Motor neuron (in vitro differentiated cells): Measurements from ENCODE around the gene KISS1R. TPM values are rescaled to one million over a fixed set of nuclear protein-coding genes. Genes with fewer than 3 reads are reported as not detected.
"Not testable (repeated sequence)": the region's sequence is repeated elsewhere in the genome, so short reads cannot be mapped to it uniquely, and the experiment has no call there.

Experiments used
- ATAC-seq, 8 experiments: fragments of 200-7000 bp; cut with Tn5 transposase; replicated peaks in 6 of 8; 2 replicates each; pipeline ENCODE4 v1.8.0; 2021; ENCODE audit warnings: mild to moderate bottlenecking in 8 of 8, moderate library complexity in 8 of 8
- H3K27ac ChIP-seq, 2 donors: fragments of 250-450 bp; sonication (Bioruptor Pico); 2 replicates each; pipeline ENCODE4 v1.9.0; 2021; ENCODE audit warnings: antibody characterized with exemption in 2 of 2, mild to moderate bottlenecking in 2 of 2, moderate library complexity in 1 of 2
- H3K4me1 ChIP-seq, 2 donors: fragments of 250-450 bp; sonication (Bioruptor Pico); replicated peaks in 1 of 2; 2 replicates each; pipeline ENCODE4 v1.6.1; 2021; ENCODE audit warnings: antibody characterized with exemption in 2 of 2, mild to moderate bottlenecking in 2 of 2, moderate library complexity in 1 of 2
- H3K4me3 ChIP-seq, 5 donors: fragments of 250-450 bp; sonication (Bioruptor Pico); 2 replicates each; pipeline ENCODE4 v1.9.0; 2021; ENCODE audit warnings: antibody characterized with exemption in 5 of 5, mild to moderate bottlenecking in 5 of 5, moderate library complexity in 4 of 5
- WGBS, 10 experiments: fragments of 450-650 bp; shearing (Covaris generic); methylation state at CpG; one replicate each; pipeline ENCODE4 v1.0.0; 2022; 5-methylcytosine and 5-hydroxymethylcytosine counted together
- in situ Hi-C, 9 experiments: fragments of 400-800 bp; cut with MboI; loops; one replicate each; pipeline ENCODE4 v1.15.0; 2021; ENCODE audit warnings: low sequenced_read_pairs in 9 of 9, low pct_unique_long_range_greater_than_20kb in 2 of 9; ENCODE audit not compliant: unreplicated experiment in 9 of 9
- total RNA-seq, 8 experiments: library from RNA; unstranded; fragments of 300-600 nt; gene quantifications; 2 replicates each; pipeline versions ENCODE4 v1.2.3 to v1.2.4, GENCODE V29; 2022

KISS1R gene
- total RNA-seq, 8 experiments from 2014 or later: 0.24 to 2.1 (median 0.64) TPM; not detected in 1

DNA sequence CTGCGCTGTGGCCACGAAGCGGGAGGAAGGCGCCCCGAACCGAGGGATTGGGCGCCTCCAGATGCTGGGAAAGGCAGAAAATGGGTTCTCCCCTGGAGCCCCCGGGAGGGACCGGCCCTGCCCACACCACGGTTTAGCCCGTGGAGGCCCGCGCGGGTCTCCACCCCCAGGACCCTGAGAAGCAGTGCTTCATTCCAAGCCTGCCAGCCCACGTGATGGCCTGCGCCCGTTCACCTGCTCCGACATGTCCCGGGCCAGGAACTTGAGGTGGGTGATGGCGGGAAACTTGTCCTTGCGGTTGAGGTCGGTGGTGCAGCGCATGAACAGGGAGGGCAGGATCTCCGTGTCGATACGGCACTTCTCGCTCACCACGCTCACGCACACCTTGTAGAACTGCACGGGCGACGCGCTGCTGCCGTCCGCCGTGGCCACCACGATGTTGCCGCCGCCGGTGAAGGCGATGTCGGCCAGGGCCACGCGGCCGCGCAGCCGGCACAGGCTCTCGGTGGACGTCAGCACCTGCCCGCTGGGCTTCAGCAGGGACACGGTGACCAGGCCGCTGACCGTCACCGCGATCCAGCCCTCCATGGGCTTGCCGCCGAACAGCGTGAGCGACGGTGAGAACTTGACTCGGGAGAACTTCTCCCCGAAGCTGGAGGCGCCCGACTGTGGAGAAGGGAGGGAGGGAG, 31.5 kb upstream of the KISS1R start:
- Histone ChIP-seq H3K27ac (no peak overlapping the region), H3K4me1 (peaks cover 0 to 3% of the 10 kb centered on the region in 2 donors), H3K4me3 (no peak overlapping the region)
- in situ Hi-C loops: no loop called here
- 96 to 100% (median 97%) methylated on average over 1 to 54 of the region's 64 CpGs; no CpG with 5 or more reads in 5 of the 10 experiments for WGBS, 10 experiments
- no peak for ATAC-seq

DNA sequence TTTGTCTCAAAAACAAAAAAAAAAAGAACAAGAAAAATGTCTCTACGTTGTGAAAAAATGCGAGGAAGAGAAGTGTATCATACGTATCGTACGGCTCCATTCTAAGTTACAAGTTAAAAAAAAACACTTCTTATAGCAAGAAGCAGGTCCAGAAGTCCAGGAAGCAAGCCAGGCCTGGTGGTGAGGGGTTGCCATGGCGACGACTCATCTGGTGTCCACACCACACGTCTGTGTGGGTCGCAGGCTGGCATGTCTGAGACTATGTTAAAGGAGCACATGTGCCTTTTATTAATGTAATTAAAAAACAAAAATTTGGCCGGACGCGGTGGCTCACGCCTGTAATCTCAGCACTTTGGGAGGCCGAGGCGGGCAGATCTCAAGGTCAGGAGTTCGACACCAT, 30.1 kb upstream of the KISS1R start:
- H3K4me1 ChIP-seq: peaks cover 0 to 3% of the 10 kb centered on the region in 2 donors
- no peak overlapping the region for H3K27ac ChIP-seq
- in situ Hi-C loops: no loop called here
- no peak overlapping the region for H3K4me3 ChIP-seq
- peak in 3 of 8 experiments; percentile 43 to 63 (median 51) for ATAC-seq
- WGBS, 10 experiments: 40 to 100% (median 80%) methylated on average over 1 to 16 of the region's 16 CpGs; no CpG with 5 or more reads in 1 of the 10 experiments

DNA sequence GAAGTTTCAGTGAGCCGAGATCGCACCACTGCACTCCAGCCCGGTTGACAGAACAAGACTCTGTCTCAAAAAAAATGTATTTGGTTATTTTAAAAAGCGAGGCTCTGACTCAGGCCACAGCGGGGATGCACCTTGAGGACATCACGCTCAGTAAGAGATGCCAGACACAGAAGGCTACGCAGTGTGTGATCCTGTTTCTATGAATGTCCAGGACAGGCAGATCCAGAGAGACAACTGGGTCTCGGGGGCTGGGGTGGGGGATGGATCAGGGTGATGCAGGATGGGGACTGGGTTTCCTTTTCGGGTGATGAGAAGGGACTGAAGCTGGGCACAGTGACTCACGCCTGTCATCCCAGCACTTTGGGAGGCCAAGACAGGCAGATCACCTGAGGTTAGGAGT, 29.5 kb upstream of the KISS1R start:
- ATAC-seq: no peak
- H3K4me3 ChIP-seq: no peak overlapping the region
- WGBS, 10 experiments: 80 to 86% (median 80%) methylated on average over 1 to 2 of the region's 10 CpGs; no CpG with 5 or more reads in 6 of the 10 experiments
- in situ Hi-C loops: no loop called here
- no peak overlapping the region for H3K27ac ChIP-seq
- H3K4me1 ChIP-seq: peaks cover 0 to 3% of the 10 kb centered on the region in 2 donors

DNA sequence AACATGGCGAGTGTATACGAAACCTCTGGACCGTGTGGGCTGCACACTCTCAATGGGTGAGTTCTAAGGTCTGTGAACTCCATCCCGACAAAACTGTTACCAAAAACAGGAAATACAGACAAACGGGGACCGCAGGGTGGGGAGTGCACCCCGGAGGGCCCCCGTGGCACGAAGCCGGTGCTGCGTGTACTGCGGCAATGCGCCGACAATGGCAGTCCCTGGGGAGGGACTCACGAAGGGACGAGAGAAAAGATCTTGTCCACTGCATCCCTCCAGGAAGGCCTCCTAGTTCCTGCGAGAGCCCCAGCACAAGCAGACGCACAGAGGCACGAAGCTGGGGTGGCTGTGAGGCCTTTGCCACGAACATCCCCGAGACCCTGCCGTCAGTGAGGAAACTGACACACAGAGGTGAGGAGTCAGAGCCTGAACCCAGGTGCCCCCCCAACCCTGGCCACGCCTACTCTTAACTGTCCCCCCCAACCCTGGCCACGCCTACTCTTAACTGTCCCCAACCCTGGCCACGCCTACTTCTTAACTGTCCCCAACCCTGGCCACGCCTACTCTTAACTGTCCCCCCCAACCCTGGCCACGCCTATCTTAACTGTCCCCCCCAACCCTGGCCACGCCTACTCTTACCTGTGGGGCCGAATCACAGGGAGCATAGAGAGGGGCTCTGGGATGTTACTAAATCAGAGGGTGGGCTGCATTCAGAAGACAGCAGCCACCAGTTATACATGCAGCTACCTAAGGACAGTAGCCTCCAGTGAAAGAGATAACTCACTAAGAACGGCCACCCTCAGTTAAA, 28.4 kb upstream of the KISS1R start:
- WGBS, 10 experiments: 92 to 98% (median 94%) methylated on average over 9 to 18 of the region's 30 CpGs; no CpG with 5 or more reads in 5 of the 10 experiments
- ATAC-seq: no peak
- Histone ChIP-seq H3K27ac (no peak overlapping the region), H3K4me3 (no peak overlapping the region), H3K4me1 (peaks cover 0 to 3% of the 10 kb centered on the region in 2 donors)
- in situ Hi-C loops: no loop called here

DNA sequence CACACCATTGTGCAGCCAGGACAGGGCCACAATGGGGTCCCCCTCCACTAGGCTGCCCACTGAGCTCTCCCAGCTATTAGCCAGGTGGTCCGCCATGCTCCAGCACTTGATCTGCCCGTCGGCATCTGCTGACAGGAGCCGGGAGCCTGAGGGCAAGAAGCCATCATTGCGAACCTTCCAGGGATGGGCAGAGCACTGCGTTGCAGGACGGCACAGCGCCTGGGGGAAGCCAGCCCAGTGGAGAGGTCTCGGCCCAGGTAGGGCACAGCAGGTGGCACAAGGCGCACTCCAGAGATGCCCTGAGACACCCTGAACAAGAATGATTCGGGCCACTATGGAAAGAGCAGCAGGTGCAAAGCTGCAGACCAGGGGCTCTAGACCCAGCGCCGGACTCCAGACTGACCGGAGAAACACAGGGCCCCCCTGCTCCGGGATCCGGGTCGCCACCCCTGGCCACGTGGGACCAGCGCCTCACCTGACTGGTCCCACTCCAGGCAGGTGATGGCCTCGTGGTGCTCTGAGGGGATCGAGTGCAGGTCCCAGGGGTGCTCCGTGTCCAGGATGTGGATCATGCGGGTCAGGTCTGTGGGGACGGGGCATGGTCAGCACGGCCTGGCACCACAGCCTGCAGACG, 27.4 kb upstream of the KISS1R start:
- in situ Hi-C loops: no loop called here
- H3K4me1 ChIP-seq: peaks cover 0 to 3% of the 10 kb centered on the region in 2 donors
- no peak overlapping the region for H3K27ac ChIP-seq
- ATAC-seq: no peak
- WGBS, 10 experiments: 89 to 97% (median 90%) methylated on average over 2 to 8 of the region's 26 CpGs; no CpG with 5 or more reads in 5 of the 10 experiments
- H3K4me3 ChIP-seq: no peak overlapping the region

DNA sequence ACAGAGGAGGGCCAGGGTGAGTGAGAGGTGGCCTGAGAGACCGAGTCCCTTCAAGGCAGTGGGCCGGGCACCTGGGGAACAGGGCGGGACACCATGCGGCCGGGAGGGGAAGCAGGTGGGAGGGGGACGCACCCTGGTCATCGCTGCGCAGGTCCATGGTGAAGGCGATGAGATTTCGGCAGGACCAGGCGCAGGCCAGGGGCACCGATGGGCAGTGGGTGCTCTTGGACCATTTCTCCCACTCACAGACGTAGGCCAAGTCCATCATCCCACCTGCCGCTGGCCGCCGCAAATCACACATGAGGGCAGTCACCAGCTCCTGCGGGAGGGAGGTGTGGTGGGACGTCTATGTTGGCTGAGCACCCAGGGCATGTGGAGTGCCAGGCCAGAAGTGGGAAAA, 26.3 kb upstream of the KISS1R start:
- WGBS, 10 experiments: no CpG with 5 or more reads among the region's 18 CpGs
- H3K27ac ChIP-seq: no peak overlapping the region

DNA sequence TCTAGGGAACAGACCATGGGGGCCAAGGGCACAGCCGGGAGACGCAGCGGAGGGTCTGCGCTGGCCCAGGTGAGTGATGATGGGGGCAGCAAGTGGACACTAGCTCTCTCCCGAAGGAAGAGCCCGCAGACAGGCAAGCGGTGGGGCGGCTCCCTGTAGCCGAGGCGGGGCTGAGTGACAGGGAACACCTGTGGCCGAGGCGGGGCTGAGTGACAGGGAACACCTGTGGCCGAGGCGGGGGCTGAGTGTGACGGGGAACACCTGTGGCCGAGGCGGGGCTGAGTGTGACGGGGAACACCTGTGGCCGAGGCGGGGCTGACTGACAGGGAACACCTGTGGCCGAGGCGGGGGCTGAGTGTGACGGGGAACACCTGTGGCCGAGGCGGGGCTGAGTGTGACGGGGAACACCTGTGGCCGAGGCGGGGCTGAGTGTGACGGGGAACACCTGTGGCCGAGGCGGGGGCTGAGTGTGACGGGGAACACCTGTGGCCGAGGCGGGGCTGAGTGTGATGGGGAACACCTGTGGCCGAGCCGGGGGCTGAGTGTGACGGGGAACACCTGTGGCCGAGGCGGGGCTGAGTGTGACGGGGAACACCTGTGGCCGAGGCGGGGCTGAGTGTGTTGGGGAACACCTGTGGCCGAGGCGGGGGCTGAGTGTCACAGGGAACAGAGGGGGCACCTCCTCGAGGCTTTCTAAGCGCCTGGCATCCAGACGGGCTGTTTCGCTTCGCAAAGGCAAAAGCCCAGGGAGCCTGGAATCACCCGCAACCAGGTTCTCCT, 25.5 kb upstream of the KISS1R start:
- ATAC-seq, in situ Hi-C loops: not testable (repeated sequence)
- no CpG with 5 or more reads among the region's 50 CpGs for WGBS, 10 experiments

More for the DNA sequence above, 26.3 kb upstream of the KISS1R start:
- in situ Hi-C loops: no loop called here
- H3K4me3 ChIP-seq: no peak overlapping the region
- H3K4me1 ChIP-seq: peaks cover 0 to 3% of the 10 kb centered on the region in 2 donors
- ATAC-seq: no peak

DNA sequence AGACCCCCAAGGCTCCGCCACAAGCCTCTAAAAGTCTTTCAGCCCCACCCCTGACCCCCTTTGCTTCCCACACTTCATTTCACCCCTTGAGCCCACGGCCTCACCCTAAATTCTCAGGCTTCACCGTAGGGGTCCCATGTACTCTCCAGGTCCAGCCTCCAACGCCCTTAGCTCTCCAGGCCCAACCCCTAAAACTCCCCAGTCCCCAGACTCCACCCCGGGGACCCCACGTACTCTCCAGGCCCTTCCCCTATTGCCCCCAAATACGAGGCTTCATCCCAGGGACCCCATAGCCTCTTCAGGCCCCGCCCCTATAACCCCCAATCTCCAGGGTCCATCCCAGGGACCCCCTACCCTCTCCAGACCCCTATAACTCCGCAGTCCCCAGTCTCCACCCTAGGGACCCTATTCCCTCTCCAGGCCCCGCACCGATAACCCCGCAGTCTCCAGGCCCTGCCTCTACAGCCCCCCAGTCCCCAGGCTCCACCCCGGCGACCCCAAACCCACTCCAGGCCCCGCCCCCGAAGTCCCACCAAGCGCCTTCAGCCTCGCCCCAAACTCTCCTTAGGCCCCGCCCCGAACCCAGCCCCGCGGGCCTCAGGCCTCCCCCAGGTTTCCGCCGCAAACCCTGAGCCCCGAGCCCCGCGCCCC, 24.8 kb upstream of the KISS1R start:
- Histone ChIP-seq H3K4me3 (peak overlapping the region; percentile 96 to 100 (median 99)), H3K4me1 (no peaks in the 10 kb centered on the region), H3K27ac (peak overlapping the region; percentile 98 to 99)
- peak in 2 of 8 experiments; percentile 9 to 44 for ATAC-seq
- in situ Hi-C loops: no loop called here
- WGBS, 10 experiments: no CpG with 5 or more reads among the region's 27 CpGs

More for the DNA sequence above, 25.5 kb upstream of the KISS1R start:
- H3K4me3 ChIP-seq: peak overlapping the region; percentile 96 to 100 (median 99)
- not testable (repeated sequence) for H3K4me1 ChIP-seq, H3K27ac ChIP-seq

DNA sequence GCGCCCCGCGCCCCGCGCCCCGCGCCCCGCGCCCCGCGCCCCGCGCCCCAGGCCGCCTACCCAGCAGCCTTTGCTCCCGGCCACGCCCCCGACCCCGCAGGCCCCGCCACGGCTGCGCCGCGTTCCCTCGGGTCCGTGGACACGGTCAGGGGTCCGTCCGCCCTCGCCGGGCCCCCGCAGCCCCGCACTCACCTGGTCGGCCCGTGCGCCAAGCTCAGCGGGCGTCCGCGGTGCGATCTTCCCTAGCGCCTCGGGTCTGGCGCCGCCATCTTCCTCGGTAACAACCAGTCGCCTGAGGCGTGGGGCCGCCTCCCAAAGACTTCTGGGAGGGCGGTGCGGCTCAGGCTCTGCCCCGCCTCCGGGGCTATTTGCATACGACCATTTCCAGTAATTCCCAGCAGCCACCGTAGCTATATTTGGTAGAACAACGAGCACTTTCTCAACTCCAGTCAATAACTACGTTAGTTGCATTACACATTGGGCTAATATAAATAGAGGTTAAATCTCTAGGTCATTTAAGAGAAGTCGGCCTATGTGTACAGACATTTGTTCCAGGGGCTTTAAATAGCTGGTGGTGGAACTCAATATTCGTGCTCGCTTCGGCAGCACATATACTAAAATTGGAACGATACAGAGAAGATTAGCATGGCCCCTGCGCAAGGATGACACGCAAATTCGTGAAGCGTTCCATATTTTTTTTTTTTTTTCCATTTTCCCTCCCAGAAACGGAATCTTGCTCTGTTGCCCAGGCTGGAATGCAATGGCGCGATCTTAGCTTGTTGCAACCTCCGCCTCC, 24.0 kb upstream of the KISS1R start, which contains the start of the genes MED16 and RNU6-9:
MED16 (minus strand) TSS at position 294 of the 796 bp plus-strand sequence. CDS start 2,056 bp downstream, outside the sequence.
RNU6-9 (plus strand) TSS at position 591 of the 796 bp plus-strand sequence.
- Histone ChIP-seq H3K27ac (peak within 1 kb of the TSS; percentile 98 to 99), H3K4me3 (peak within 1 kb of the TSS; percentile 96 to 100 (median 99)), H3K4me1 (no peaks in the 10 kb centered on the region)
- peak; percentile 90 to 95 (median 93) for ATAC-seq
- WGBS, 10 experiments: 0 to 6% (median 0%) methylated on average over 2 to 25 of the region's 69 CpGs; no CpG with 5 or more reads in 3 of the 10 experiments
- in situ Hi-C loops: no loop called here

DNA sequence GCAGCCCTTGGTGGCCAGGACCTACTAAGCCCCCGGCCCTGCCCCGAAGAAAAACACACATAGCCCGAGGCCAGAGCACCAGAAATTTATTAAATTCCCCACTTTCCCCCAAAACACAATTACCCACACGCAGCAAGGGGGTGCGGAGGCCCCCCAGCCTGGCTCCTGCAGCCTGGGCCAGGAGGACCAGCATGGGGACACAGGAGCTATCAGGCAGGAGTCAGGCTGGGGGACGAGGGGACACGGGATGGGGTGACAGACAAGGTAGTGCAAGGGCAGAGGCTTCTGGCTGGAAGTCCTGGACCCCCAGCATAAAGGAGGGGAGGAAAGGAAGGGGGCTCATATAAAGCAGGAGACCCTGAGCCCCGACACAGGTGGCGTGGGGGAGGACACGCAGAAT, 20.7 kb upstream of the KISS1R start:
- no peak overlapping the region for H3K4me3 ChIP-seq
- in situ Hi-C loops: no loop called here
- no peak overlapping the region for H3K27ac ChIP-seq
- peaks cover 11 to 19% of the 10 kb centered on the region in 2 donors for H3K4me1 ChIP-seq
- 93 to 100% (median 100%) methylated on average over 2 to 5 of the region's 10 CpGs; no CpG with 5 or more reads in 6 of the 10 experiments for WGBS, 10 experiments
- ATAC-seq: no peak

DNA sequence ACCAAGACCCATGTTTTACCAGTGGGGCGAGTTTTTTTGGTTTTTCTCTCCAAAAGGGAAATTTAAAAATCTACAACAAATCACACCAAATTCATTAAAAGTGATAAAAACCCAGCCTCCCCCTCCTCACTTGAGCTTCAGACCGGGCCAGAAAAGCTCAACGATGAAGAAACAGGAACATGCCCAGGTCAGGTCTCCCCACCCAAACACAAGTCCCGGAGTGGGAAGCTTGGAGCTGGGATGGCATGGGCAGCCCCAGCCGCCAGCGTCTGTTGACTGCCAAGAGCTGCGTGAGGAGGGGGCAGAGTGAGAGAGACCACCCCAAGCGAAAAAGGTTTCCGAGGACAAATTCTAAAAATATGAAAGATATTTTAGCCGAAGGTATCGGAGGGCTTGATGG, 20.1 kb upstream of the KISS1R start:
- in situ Hi-C loops: no loop called here
- H3K27ac ChIP-seq: no peak overlapping the region

More for the DNA sequence above, 20.1 kb upstream of the KISS1R start:
- H3K4me1 ChIP-seq: peaks cover 11 to 19% of the 10 kb centered on the region in 2 donors
- ATAC-seq: no peak
- WGBS, 10 experiments: 80 to 100% (median 96%) methylated on average over 1 to 7 of the region's 11 CpGs; no CpG with 5 or more reads in 3 of the 10 experiments
- H3K4me3 ChIP-seq: no peak overlapping the region
